HG03025 (cell line): ENCODE measurements around the gene ASTL.
A peak's percentile ranks its signal among the peaks of the same experiment; 100 is the strongest.

Experiments used
- ATAC-seq: cut with Tn5 transposase; IDR thresholded peaks from one replicate; pipeline ENCODE4 v1.9.1; 2021; ENCODE audit warnings: mild to moderate bottlenecking, moderate library complexity; ENCODE audit not compliant: unreplicated experiment, low FRiP score

Gene ASTL

DNA sequence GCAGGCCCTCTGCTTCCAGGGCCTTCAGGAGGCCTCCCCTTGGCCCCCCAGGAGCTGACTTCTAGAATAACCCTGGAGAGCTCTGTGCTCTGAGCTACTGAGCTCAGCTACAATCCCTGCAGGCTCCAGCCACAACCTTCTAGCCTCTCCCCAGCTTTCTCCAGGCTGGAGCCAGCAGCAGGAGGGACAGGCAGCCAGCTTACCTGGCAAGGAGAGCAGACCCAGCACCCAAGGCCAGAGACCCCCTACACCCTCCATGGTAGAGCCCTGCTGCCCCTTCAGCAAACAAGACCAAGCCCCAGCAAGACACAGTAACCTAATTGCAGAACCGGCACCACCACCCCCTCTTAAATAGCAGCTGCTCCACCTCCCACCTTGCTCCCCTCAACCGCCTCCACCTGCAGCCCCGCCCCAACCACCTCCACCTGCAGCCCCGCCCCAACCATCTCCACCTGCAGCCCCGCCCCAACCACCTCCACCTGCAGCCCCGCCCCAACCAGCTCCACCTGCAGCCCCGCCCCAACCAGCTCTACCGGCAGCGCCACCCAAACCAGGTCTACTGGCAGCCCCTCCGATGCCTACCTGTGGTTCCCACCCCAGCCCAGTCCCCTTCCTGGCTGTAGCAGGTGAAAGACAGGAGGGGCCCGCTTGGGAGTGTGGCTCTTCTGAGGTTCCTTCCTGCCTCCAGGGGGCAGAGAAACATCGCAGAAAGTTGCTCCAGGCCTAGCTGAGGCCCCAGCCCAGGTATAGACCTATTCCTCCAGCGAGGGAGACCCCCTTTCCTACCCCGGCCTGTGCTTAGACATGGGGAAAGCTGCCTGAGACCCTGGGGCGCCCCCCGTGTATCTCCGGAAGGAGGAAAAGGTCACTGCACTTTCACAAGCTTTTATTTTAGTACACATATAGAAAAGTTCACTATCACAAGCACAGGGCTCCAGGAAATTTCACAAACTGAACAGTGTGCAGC, at the start of gene ASTL:
Gene ASTL, minus strand, starts transcription at position 324 of the 967 bp plus-strand sequence. Its CDS starts 66 bp downstream, at position 258.
- no peak for ATAC-seq

DNA sequence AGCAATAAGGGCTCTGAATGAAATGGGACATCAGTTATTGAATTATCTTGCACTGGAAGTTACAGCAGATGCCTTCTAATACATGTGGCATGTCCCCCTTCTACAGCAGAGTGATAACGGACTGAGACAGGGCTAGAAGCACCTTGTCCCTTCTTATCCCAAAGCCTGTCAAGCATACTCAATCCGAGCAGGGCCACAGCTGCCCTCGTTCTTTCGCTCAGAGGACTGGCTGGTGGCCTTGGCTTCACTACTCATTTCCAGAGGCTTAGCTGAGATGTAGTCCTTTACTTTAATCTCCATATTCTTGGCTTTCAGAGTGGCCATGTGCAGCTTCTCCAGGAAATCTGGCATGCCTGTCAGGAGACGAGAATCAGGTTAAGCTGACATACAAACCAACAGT, 48.3 kb upstream of the ASTL start:
- no peak for ATAC-seq

DNA sequence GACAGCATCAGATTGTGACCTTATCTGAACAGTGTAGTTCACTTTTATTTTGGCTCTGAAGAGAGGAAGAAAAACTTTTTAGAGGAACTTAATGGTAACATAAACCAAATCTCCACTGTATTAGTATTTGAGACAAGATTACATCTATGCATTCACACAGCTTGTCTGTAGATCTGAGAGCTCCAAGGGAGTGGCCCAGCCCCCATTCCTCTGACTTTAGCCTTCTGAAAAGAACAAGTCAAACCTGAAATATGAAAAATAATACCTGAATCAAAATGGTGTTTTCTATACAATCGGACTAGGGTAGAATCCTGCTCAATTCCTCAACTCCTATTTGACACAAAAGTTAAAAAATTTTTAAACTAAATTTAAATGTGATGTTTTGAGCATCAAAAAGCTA, 47.2 kb upstream of the ASTL start:
- no peak for ATAC-seq

DNA sequence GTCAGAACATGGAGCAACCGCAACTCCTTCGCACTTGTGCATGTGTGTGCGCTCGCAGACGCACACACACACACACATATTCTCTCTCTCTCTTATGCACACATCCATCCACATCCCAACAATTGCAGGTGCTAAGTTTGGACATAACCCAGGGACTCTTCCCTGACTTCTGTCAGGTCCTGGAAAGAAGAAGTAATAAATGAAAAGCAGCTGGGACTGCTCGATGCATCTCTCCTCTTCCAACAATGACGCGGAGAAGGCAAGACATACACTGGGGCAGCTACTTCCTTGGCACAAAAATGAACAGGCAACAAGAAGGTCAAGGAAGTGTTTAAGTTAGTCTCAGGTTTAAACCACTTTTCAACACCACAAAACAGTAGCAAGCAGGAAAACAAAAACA, 46.7 kb upstream of the ASTL start:
- ATAC-seq, result no peak

DNA sequence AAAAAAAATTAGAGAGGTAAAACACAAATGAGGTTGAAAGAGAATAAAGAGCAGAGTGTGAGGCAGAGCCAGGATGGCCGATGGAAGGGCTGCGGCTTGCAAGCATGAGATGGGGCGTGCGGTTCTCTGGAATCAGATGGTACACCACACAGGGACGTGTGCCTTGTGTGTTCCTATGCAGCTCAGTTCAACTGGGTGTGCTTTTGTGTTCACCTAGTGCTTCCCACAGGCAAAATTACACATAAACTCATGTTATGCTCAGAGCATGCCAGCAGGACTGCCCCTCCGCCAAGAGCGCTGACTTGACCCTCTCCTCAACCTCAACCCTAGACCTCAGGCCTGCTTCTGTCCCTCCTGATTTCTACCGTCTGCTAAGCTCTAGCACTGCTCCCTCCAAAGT, 45.9 kb upstream of the ASTL start:
- ATAC-seq, result no peak

DNA sequence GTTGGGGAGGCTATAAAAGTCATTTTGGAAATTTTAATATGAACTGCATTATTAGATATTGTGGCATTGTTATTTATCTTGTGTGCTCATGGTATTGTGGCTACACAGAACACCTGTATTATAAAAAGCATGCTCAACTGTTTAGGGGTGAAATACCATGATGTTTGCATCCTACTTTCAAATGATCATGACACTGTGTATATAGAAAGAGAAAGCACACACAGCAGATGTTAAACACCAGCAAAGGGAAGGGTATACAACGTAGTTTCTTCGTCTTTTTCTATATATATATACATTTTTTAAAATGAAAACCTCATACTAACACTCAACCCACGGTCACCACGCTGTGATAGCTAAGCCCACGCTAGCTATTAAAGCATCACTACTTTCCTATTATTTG, 43.2 kb upstream of the ASTL start:
- ATAC-seq, result no peak

DNA sequence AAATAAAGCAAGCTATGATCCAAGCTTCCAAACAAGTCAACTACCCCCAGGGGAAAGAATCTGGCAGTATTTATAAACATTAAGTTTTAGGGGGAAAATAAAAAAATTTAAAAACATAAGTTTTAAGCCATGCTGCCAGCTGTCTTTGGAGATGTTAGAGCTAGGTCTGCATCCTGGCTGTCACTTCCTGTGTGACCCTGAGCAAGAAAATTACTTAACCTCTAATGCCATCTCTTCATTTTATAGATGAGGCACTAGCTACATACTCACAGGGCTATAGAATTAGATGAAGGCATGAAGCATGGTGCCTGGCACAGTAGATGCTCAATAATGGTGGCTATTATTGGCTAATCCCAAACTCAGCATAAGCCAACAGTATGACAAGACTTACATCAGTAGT, 42.2 kb upstream of the ASTL start:
- no peak for ATAC-seq

DNA sequence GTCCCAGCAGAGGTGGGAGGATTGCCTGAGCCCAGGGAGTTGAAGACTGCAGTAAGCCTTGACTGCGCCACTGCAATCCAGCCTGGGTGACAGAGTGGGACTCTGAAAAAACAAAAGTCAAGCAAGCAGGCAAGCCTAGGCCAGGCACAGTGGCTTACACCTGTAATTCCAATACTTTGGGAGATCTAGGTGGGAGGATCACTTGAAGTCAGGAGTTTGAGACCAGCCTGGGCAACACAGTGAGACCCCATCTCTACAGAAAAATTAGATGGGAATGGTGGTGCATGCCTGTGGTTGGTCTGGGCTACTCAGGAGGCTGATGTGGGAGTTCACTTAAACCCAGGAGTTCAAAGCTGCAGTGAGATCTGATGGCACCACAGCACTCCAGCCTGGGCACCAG, 41.7 kb upstream of the ASTL start:
- no peak for ATAC-seq

DNA sequence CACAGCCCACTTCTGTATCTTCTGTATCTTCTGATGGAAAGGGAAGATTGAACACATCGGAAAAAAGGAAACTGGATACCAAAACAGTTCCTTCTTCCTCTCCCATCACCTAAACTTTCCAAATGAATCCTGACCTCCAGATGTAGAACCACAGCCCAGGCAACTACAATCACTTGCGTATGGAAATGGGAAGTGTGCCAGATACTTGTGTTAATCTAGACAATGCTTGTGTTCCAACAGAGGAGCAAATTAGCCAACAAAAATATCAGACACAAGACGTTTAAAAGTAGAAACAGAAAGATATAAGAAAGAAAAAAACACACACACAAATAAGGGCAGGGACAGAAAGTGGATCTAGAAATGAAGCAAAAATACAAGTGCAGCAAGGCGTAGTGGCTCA, 38.4 kb upstream of the ASTL start:
- ATAC-seq, result no peak

DNA sequence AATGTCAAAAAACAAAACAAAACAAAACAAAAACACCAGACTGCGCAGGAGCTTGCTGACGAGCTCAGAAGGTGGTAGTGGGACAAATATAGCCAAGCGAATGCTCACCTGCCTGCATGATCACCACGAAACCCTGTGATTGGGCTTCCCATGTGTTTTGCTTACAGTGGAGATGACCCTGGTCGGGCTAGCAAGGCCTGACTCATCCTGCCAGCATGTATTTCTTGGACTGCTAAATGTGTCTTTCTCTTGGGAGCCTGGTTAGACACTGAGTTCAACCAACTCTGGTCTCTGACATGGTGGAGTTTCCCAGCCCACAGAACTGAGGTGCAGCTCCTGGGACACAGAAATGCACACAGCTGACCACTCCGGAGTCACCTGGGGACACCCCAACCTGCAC, 37.6 kb upstream of the ASTL start:
- no peak for ATAC-seq

DNA sequence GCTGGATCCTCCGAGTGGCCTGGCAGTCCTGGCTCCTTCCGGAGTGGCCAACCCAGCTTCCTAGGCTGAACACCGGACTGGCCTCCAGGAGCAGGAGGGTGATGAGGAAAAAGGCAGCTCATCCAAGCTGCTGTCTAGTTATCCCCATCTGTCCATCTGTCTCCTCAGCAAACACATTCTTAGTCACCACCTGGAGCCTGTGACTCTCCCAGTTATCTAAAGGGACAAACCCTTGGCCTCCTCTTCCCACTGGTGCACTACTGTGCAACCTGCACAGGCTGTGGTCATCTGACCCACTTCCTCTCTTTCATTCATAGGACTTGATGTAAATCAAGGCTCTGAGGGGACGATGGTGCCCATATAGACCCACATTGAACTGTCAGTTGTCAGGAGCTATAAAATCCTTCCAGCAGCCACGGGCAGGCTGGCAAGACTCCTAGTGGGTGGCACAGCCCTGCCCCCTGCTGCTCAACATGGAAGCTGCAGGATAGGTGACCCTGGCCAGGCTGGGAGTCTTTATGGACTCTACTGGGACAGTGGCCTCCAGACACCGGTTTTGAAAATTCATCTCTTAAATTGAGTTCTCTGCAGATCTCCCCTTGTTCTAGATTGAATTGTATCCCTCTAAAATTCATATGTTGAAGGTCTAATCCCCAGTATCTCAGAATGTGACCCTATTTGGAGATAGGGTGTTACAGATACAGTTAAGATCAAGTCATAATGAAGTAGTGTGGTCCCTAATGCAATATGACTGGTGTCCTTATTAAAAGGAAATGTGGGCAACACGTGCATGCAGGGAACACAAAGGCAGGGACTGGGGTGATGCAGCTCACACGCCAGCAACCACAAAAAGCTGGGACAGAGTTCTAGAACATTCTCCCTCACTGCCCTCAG, 36.2 kb upstream of the ASTL start:
- peak; percentile 49 for ATAC-seq

DNA sequence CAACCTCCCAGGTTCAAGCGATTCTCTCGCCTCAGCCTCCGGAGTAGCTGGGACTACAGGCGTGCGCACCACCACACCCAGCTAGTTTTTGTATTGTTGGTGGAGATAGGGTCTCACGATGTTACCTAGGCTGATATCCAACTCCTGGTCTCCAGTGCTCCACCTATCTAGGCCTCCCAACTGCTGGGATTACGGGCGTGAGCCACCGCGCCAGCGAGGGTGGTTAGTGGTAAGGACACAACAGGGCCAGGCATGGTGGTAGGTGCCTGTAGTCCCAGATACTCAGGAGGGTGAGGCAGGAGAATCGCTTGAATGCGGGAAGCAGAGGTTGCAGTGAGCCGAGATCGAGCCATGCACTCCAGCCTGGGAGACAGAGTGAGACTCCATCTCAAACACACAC, 33.5 kb upstream of the ASTL start:
- no peak for ATAC-seq

DNA sequence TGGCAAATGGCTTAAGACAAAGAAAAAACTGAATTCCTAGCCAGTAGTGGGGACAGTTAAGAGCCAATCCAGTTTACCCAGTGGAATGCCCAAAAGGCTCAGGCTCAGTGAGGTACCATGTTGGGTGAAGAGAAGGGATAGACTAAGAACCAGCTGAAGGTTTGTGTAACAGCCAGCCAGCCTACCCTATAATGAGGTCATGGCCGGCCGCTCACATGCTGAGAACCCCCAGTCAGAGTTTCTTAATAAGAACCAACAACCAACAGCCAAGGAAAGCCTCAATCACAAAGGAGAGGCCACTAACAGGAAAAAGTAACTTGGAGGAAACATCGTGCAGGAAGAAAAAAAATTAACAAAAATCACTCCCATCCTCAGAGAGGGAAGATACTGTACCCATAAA, 32.3 kb upstream of the ASTL start:
- ATAC-seq, result no peak

DNA sequence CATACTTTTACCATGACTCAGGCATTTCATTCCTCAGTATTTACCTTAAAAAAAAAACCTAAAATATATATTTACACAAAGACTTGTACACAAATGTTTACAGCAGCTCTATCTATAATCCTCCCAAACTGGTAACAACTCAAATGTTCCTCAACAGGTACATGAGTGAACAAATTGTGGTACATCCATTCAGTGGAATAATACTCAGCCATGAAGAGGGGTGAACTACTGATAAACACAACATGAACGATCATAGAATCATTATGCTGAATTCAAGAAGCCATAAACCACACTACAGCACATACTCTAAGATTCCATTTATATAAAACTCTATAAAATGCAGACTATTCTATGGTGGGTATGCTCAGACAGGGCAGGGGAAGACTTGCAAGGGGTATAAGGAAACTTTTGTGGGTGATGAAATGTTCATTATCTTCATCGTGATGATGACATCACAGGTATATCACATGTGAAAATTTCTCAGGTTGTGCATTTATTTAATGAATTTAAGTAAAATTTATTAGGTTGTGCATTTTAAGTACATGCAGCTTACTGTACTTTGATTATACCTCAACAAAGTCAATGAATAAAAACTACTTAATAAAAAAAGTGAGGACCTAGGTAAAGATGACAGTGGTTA, 31.7 kb upstream of the ASTL start:
- ATAC-seq, result no peak

DNA sequence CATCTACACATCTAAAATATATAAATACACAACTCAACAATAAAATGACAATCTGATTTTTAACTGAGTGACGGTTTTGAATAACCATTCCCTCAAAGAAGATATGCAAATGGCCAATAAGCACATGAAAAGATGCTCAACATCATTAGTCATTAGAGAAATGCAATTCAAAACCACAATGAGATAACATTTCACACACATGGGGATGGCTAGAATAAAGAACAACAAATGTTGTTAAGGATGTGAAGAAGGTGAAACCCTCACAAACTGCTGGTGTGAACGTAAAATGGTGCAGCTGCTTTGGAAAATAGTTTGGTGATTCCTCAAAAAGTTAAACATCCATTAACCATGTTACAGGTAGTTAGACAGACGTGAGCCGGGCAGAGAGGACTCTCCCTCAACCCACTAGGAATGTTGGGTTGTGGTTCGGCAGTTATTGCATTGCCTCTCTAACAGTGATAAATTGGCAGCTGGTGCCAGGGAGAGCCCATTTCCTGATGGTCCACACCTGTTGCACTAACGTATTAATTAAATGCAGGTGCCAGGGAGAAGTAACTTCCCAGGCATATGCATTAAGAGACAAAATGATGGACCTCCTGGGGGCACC, 29.2 kb upstream of the ASTL start:
- no peak for ATAC-seq

DNA sequence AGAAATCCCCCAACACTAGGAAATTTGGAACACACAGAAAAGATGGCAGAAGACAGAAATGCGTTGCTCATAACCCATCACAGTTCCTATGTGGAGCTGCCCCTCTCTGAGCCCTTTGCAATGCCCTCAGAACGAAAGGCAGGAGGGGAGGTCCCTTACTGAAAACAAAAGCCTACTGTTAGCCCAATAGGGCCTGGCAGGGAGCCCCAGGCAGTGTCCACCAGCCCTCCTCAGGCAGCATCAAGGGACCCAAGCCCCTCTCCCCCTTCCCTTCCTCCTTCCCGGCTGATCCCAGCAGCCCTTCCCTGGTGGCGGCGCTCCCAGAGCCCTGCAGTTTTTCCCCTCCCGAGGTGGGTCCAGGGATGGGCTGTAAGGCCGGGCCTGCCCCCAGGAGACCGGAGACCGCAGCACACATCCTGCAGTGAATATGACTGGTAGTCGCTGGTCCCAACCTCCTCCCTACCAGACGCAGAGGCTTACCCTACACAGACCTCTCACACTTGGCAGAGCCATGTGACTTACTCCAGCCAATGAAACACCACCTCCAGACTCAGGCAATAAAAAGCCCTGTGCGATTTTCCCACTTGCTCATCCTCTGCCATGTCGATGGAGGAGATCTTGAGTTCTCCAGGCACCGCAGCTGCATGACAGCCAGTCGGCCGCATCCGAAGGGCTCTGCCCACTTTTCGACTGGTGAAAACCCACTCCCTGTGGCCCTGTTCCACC, 26.3 kb upstream of the ASTL start:
- ATAC-seq, result peak; percentile 64

DNA sequence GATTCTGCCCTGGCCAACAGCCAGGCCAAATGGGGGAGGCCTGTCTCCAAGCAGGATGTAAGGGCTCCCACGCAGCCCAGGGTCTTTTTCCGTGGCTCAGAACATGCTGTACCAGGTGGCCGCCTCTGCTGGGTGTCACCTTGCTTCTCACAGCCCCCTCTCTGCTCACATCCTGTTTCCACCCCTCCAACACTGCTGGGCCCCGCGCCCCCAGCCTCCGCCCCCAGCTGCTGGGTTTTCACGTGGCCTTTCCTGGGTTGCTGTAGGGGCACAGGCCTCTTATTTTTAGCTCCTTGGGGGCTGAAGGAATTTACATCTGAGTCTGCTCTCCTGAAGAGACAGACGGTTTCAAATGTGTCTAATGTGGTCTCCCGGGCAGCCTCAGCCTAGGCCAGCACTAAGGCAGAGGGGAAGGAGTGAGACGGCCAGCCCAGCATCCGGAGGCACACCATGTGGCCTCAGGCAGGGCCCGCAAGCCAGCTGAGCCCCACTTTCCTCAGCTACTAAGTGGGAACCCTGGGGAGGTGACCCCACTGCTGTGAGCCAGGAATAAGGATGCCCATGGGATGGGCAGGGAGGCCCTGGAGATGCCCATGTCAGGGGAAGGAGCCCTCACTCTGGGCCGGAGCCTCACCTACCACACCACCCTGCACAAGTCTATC, 25.6 kb upstream of the ASTL start:
- peak; percentile 48 for ATAC-seq

DNA sequence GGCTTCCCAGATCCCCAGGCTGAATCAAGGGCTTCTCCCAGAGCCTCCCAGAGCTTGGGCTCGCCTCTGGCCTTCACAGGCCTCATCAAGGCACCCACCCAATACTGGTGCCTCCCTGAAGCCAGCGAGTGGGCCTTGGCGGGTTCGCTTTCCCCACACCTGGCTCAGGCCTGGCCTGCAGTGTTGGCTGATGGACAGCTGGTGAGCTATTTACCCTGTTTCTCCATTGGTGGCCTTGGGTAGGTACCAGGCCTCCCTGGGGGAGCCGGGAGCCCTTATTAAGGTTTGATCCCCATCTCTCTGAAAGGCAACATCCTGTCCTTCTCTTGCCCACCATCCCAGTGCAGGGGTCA, 25.1 kb upstream of the ASTL start:
- peak; percentile 13 for ATAC-seq

DNA sequence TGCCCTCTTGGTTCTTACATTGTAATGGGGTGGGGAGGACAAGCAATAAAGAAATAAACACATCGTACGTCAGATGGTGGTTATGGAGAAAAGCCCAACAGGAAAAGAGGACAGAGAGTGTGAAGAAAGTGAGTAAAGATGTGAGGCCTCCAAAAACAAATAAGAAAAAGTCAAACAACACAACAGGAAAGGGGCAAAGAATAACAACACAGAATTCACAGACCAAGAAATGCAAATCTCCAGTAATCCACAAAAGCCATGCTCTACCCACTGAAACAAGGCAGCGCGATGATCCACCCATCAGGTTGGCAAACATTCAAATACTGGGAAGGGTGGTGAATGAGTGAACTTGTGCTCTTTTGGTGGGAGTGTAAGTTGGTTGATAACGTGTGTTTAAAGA, 23.6 kb upstream of the ASTL start:
- no peak for ATAC-seq
